ENCODE measurements around the gene SSTR3. TPM values are rescaled to one million over a fixed set of nuclear protein-coding genes. Genes with fewer than 3 reads are reported as not detected.
A peak's percentile ranks its signal among the peaks of the same experiment; 100 is the strongest.
"Not testable (repeated sequence)": the region's sequence is repeated elsewhere in the genome, so short reads cannot be mapped to it uniquely, and the experiment has no call there.

The SSTR3 gene
- total and polyA plus RNA-seq, 7 donors = 0.36 to 1.7 TPM; not detected in 5

GRCh38 chr22:37172266-37173245 lies 39.7 kb downstream of the SSTR3 start:
- Histone ChIP-seq H3K4me3 (no peak overlapping the region), H3K4me1 (peaks cover 0 to 20% (median 18%) of the 10 kb centered on the region in 4 donors), H3K36me3 (no peaks in the 10 kb centered on the region), H3K9me3 (no peaks in the 10 kb centered on the region), H3K27ac (no peak overlapping the region), H3K27me3 (no peaks in the 10 kb centered on the region)
- TF ChIP-seq POLR2AphosphoS5 (IDR thresholded peaks at IDR 0.05) (no peak), EP300 (IDR thresholded peaks at IDR 0.05) (no peak), POLR2A (IDR thresholded peaks at IDR 0.05) (no peak)
- TF ChIP-seq, protein P1, sequence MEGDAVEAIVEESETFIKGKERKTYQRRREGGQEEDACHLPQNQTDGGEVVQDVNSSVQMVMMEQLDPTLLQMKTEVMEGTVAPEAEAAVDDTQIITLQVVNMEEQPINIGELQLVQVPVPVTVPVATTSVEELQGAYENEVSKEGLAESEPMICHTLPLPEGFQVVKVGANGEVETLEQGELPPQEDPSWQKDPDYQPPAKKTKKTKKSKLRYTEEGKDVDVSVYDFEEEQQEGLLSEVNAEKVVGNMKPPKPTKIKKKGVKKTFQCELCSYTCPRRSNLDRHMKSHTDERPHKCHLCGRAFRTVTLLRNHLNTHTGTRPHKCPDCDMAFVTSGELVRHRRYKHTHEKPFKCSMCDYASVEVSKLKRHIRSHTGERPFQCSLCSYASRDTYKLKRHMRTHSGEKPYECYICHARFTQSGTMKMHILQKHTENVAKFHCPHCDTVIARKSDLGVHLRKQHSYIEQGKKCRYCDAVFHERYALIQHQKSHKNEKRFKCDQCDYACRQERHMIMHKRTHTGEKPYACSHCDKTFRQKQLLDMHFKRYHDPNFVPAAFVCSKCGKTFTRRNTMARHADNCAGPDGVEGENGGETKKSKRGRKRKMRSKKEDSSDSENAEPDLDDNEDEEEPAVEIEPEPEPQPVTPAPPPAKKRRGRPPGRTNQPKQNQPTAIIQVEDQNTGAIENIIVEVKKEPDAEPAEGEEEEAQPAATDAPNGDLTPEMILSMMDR (IDR thresholded peaks at IDR 0.05) = no peak
- peak; percentile 50 for DNase-seq
- intact Hi-C loops (cut with DNase I) = no loop called here
- 92 to 94% methylated on average over 14 of the region's 14 CpGs for WGBS, 2 donors

- Histone ChIP-seq H3K36me3 (no peaks in the 10 kb centered on the region), H3K9me3 (no peaks in the 10 kb centered on the region), H3K27ac (no peak overlapping the region), H3K4me3 (no peak overlapping the region), H3K4me1 (peaks cover 0 to 17% (median 16%) of the 10 kb centered on the region in 4 donors), H3K27me3 (no peaks in the 10 kb centered on the region)
- TF ChIP-seq, protein P1 (IDR thresholded peaks at IDR 0.05) = no peak
- TF ChIP-seq POLR2A (IDR thresholded peaks at IDR 0.05) (no peak), POLR2AphosphoS5 (IDR thresholded peaks at IDR 0.05) (no peak), EP300 (IDR thresholded peaks at IDR 0.05) (no peak)
- DNase-seq = no peak
- WGBS, 2 donors = 52 to 80% methylated on average over 5 of the region's 5 CpGs
- intact Hi-C loops (cut with DNase I) = no loop called here
Observed at GRCh38 chr22:37171662-37172061, 40.6 kb downstream of the SSTR3 start.

- H3K27me3 ChIP-seq; H3K9me3 ChIP-seq; intact Hi-C loops (cut with DNase I); H3K4me3 ChIP-seq; H3K27ac ChIP-seq; H3K36me3 ChIP-seq: not testable (repeated sequence)
- WGBS, 2 donors = 88 to 90% methylated on average over 16 of the region's 16 CpGs
- peak; percentile 28 for DNase-seq
- peaks cover 0 to 11% (median 9%) of the 10 kb centered on the region in 4 donors for H3K4me1 ChIP-seq
Observed at GRCh38 chr22:37170689-37171405, 41.4 kb downstream of the SSTR3 start.

DNA sequence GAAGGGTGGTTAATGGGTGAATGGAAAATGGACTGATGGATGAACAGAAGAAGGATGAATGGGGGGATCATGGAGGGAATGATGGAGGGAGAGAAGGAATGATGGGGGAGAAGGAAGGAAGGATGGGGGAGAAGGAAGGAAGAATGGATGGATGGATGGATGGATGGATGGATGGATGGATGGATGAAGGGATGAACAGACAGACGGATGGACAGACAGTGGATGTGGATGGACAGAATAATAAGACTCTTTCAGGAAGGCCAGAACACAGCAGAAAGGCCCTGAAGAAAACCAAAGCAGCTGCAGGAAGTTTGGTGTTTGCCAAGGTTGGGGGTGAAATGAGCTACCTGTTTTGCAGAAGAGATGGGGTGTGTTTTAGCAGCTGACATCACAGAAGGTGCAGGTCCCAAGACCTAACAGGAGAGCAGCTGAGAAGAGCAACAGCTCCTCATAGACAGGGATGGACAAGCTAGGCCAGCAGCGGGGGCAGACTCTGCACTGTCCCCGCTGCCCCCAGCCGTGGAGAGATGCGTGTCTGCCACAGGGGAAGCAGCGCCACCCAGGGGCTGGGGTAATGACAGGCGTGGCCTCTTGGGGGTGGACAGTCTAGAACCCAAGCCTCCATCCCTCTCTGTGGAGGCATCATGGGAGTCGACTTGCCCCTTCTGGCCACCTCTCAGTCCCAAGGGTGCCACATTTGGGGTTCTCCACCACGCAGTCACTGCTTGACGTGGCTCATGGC lies 42.2 kb downstream of the SSTR3 start:
- H3K9me3 ChIP-seq = no peaks in the 10 kb centered on the region
- no peaks in the 10 kb centered on the region for H3K36me3 ChIP-seq
- TF ChIP-seq, protein P1 (IDR thresholded peaks at IDR 0.05) = no peak
- TF ChIP-seq POLR2A (IDR thresholded peaks at IDR 0.05) = no peak
- TF ChIP-seq POLR2AphosphoS5 (IDR thresholded peaks at IDR 0.05) = no peak
- TF ChIP-seq EP300 (IDR thresholded peaks at IDR 0.05) = no peak
- WGBS, 2 donors = 84 to 88% methylated on average over 10 of the region's 10 CpGs
- intact Hi-C loops (cut with DNase I) = no loop called here
- H3K27me3 ChIP-seq = no peaks in the 10 kb centered on the region
- H3K27ac ChIP-seq = no peak overlapping the region
- no peak overlapping the region for H3K4me3 ChIP-seq
- peaks cover 0 to 7% (median 5%) of the 10 kb centered on the region in 4 donors for H3K4me1 ChIP-seq
- DNase-seq = peak; percentile 53

All from sigmoid colon (tissue), 7 donors.